ENCODE measurements around the gene SERPINE1.
A peak's percentile ranks its signal among the peaks of the same experiment; 100 is the strongest.
"Not testable (repeated sequence)": the region's sequence is repeated elsewhere in the genome, so short reads cannot be mapped to it uniquely, and the experiment has no call there.

Gene SERPINE1

DNA sequence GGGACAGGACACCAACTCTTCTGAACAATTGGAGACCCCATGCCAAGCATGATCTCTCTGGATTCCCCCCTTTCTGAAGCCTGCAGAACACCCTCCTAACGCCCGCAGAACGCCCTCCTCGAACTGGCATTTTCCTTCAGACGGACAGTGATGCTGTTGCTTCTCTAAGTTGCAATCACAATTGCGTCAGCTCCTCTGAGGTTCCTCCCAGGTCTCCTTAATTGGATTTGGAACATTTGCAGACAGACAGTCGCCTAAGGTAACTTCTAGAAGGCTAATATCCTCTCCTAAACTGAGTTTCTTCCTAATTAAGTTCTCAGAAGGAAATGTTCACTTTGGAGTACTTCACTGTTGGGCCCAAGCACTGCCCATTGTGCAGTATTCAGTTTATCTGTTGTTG is 20.5 kb upstream of the SERPINE1 start:
- peak; percentile 43 for DNase-seq (ENCODE audit: low read depth)
- TF ChIP-seq POLR2A (IDR thresholded peaks at IDR 0.05; ENCODE audit: extremely low read depth, insufficient read length): no peak
- H3K4me3 ChIP-seq (ENCODE audit: low read depth, low read length): no peak overlapping the region

DNA sequence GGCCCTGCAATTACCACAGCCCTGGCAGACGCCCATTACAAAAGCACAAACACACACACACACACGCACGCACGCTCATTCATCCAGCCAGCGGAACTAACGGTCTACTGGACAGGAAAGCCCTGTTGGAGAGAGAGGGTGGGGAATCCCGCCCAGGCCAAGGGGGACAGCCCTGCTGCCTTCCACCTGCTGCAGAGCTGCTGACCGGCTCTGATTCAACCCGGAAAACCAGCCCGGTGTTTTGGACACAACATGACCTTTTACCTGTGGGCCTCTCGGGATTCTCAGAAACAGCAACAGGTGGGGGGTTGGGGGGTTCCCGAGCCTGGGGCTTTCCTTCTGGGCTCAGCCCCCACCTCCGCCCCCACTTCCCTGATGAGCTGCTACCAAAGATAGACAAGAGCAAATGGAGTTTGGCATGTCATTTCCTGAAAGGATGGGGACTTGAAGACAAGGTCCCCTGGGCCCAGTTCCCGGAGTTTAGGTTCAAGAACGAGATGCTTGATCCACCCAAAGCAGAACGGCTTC is 18.5 kb upstream of the SERPINE1 start:
- peak; percentile 98 for DNase-seq (ENCODE audit: low read depth)
- TF ChIP-seq POLR2A (IDR thresholded peaks at IDR 0.05; ENCODE audit: extremely low read depth, insufficient read length) (no peak), MYC (IDR thresholded peaks at IDR 0.05; ENCODE audit: low read depth, low read length) (peak; percentile 87)
- TF ChIP-seq, protein P1, sequence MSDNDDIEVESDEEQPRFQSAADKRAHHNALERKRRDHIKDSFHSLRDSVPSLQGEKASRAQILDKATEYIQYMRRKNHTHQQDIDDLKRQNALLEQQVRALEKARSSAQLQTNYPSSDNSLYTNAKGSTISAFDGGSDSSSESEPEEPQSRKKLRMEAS (IDR thresholded peaks at IDR 0.05; ENCODE audit: low read depth, low read length): peak; percentile 80
- TF ChIP-seq, protein P2, sequence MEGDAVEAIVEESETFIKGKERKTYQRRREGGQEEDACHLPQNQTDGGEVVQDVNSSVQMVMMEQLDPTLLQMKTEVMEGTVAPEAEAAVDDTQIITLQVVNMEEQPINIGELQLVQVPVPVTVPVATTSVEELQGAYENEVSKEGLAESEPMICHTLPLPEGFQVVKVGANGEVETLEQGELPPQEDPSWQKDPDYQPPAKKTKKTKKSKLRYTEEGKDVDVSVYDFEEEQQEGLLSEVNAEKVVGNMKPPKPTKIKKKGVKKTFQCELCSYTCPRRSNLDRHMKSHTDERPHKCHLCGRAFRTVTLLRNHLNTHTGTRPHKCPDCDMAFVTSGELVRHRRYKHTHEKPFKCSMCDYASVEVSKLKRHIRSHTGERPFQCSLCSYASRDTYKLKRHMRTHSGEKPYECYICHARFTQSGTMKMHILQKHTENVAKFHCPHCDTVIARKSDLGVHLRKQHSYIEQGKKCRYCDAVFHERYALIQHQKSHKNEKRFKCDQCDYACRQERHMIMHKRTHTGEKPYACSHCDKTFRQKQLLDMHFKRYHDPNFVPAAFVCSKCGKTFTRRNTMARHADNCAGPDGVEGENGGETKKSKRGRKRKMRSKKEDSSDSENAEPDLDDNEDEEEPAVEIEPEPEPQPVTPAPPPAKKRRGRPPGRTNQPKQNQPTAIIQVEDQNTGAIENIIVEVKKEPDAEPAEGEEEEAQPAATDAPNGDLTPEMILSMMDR (IDR thresholded peaks at IDR 0.05; ENCODE audit: low read depth, low read length): no peak
- peak overlapping the region; percentile 42 for H3K4me3 ChIP-seq (ENCODE audit: low read depth, low read length)

DNA sequence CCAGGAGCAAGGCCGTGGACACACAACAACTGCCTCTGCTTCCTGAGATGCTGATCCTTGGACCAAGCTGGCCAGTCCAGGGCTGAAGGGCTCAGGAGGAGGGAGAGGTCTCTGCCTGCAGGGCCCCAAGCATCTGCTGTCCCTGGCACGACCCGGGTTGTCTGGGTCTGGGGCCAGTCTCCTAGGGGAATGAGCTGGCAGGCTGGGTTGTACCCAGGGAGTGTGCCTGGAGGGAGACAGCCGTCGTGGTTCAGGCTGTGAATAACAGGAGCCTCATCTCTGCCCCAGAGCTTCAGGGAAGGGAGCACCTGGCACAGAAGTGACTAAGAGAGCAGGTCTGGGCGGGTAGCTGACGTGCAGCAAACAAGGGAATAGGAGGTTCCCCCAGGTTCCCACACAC is 17.9 kb upstream of the SERPINE1 start:
- TF ChIP-seq MYC (IDR thresholded peaks at IDR 0.05; ENCODE audit: low read depth, low read length) (no peak), POLR2A (IDR thresholded peaks at IDR 0.05; ENCODE audit: extremely low read depth, insufficient read length) (no peak)
- TF ChIP-seq, protein P2 (IDR thresholded peaks at IDR 0.05; ENCODE audit: low read depth, low read length): no peak
- H3K4me3 ChIP-seq (ENCODE audit: low read depth, low read length): no peak overlapping the region
- no peak for DNase-seq (ENCODE audit: low read depth)

DNA sequence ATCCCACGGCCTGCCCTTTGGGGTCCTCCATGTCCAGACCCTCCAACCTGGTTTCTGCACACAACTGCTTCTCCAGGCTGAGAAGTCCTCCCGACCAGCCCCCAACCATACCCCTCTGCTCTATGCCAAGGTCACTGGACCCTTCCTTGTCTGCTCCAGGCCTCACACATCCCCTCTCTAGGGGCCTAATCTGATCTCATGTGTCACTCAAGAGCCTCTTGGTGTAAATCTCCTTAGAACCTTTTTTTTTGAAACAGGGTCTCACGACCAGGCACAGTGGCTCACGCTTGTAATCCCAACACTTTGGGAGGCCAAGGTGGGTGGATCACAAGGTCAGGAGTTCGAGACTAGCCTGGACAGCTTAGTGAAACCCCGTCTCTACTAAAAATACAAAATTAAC is 17.5 kb upstream of the SERPINE1 start:
- TF ChIP-seq POLR2A (IDR thresholded peaks at IDR 0.05; ENCODE audit: extremely low read depth, insufficient read length) (no peak), MYC (IDR thresholded peaks at IDR 0.05; ENCODE audit: low read depth, low read length) (no peak)
- TF ChIP-seq, protein P2 (IDR thresholded peaks at IDR 0.05; ENCODE audit: low read depth, low read length): no peak
- TF ChIP-seq, protein P1 (IDR thresholded peaks at IDR 0.05; ENCODE audit: low read depth, low read length): no peak
- H3K4me3 ChIP-seq (ENCODE audit: low read depth, low read length): no peak overlapping the region
- DNase-seq (ENCODE audit: low read depth): no peak

DNA sequence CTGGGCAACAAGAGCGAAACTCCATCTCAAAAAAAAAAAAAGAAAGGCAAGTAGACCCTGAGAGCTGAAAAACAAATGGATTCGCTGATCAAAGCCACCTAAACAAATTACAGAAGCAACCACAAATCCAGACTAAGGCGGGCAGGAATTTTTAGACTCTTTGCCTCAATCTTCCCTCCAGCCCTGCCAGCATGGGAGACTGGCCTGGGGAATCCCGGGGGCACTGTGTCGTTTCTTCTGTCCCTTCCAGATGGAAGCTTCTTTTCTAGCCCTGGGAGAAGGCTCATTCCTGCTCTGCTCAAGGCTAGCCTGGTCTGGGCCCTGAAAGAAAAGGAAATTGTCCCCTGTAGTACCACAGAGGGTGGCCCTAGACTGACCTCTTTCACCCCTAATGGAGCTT is 15.6 kb upstream of the SERPINE1 start:
- TF ChIP-seq, protein P2 (IDR thresholded peaks at IDR 0.05; ENCODE audit: low read depth, low read length): no peak
- TF ChIP-seq MYC (IDR thresholded peaks at IDR 0.05; ENCODE audit: low read depth, low read length): no peak
- TF ChIP-seq, protein P1 (IDR thresholded peaks at IDR 0.05; ENCODE audit: low read depth, low read length): no peak
- no peak for TF ChIP-seq POLR2A (IDR thresholded peaks at IDR 0.05; ENCODE audit: extremely low read depth, insufficient read length)
- H3K4me3 ChIP-seq (ENCODE audit: low read depth, low read length): no peak overlapping the region
- DNase-seq (ENCODE audit: low read depth): no peak

DNA sequence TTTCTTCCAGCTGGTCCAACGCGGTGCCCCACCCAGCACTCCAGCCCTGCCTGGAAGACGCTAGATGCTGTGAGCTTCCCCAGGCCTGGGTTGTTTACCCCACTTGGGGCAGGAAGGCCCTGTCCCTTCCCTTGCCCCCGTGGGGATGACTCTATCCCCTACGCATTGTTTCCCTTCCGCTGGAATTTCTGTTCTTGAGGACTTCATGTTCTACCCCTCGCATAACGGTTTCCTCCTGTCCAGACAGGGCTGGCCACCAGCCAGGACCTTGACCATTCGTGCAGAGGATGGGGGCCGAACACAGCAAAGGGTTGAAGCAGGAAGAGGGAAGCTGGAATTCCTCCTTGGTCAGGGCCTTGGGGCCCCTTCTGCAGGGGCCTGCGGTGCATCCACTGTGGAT is 14.7 kb upstream of the SERPINE1 start:
- TF ChIP-seq, protein P1 (IDR thresholded peaks at IDR 0.05; ENCODE audit: low read depth, low read length): no peak
- TF ChIP-seq MYC (IDR thresholded peaks at IDR 0.05; ENCODE audit: low read depth, low read length) (no peak), POLR2A (IDR thresholded peaks at IDR 0.05; ENCODE audit: extremely low read depth, insufficient read length) (no peak)
- TF ChIP-seq, protein P2 (IDR thresholded peaks at IDR 0.05; ENCODE audit: low read depth, low read length): no peak
- no peak overlapping the region for H3K4me3 ChIP-seq (ENCODE audit: low read depth, low read length)
- no peak for DNase-seq (ENCODE audit: low read depth)

DNA sequence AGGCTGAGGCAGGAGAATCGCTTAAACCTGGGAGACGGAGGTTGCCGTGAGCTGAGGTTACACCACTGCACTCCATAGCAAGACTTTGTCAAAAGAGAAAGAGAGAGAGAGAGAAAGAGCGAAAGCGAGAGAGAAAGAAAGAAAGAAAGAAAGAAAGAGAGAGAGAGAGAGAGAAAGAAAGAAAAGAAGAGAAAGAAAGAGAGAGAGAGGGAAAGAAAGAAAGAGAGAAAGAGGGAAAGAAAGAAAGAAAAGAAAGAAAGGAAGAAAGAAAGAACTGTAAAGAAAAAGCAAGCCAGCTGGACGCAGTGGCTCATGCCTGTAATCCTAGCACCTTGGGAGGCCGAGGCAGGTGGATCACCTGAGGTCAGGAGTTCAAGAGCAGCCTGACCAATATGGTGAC is 13.8 kb upstream of the SERPINE1 start:
- DNase-seq (ENCODE audit: low read depth); H3K4me3 ChIP-seq (ENCODE audit: low read depth, low read length): not testable (repeated sequence)
